GM18870 (cell line): ENCODE data around the gene ZNF25.
"Not testable (repeated sequence)": the region's sequence is repeated elsewhere in the genome, so short reads cannot be mapped to it uniquely, and the experiment has no call there.

Experiments
- ATAC-seq: cut with Tn5 transposase; IDR thresholded peaks from one replicate; pipeline ENCODE4 v1.9.1; 2021; ENCODE audit warnings: moderate library complexity; ENCODE audit not compliant: unreplicated experiment

ZNF25 gene

DNA sequence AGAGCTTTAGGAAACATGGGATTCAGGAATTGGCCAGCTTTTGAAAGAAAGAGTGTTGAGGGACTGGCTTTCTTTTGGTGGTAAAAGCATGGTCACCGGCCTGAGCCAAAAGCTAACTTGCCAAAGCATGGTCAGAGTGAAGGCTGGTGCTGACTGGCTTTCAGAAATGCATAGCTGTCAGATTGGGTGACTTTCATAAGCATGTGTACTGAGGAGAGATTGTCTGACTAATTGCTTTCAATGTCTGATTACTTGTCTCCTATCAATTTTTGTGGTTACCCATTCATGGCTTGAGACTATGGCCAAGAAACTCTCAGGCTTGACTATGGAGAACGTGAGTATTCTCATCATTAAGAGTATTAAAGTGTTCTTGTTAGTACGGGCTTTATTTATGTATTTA lies 28.2 kb downstream of the ZNF25 start:
- no peak for ATAC-seq

DNA sequence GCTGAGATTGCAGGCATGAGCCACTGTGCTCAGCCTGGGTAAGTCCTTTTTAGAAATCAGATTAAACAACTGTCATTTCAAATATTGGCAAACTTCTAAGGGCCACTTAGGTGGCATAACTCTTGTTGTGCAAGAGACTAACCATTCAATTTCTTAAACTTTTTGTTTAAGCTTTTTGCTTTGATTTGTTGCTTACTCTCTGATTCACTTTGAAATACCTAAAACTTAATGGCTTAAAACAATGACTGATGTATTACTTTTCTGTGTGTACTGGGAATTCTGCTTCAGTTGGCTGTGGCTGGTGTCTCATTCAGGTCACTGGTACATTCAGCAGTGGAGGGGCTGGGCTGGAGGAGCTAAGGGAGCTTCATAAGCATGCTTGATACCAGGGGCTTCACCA lies 28.9 kb downstream of the ZNF25 start:
- ATAC-seq, result no peak

DNA sequence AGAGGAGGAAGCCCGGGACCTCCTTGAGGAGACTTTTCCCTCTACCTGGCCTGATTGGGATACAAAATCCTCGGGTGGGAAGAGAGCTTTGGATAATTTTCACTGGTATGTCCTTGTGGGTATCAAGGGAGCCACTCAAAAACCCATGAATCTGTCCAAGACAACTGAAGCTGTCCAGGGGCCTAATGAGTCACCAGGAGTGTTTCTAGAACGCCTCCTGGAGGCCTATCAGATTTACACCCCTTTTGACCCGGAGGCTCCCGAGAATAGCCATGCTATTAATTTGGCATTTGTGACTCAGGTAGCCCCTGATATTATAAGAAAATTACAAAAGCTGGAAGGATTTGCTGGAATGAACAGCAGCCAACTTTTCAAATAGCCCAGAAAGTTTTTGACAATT lies 38.6 kb downstream of the ZNF25 start:
- ATAC-seq, result no peak

- ATAC-seq, result no peak
Observed at GRCh38 chr10:37934791-37935190, 41.7 kb downstream of the ZNF25 start.

DNA sequence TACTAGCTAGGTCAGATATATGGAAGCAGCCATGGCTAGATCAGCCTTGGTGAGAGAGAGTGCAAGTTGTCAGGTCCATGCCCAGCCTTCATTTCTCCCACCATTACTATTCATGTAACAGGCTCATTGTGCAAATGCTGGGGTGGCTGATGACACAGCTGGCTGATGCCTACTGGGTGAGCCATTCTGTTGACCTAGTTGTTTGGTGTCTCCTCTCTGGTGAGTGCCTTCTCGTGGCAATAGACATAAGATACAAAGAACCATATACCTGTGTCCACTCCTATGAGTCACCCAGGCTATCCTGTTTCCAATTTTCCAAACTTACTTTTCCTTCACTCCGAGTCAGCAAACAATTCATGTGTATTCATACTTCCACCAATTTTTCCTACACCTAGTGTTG lies 46.0 kb downstream of the ZNF25 start:
- no peak for ATAC-seq

DNA sequence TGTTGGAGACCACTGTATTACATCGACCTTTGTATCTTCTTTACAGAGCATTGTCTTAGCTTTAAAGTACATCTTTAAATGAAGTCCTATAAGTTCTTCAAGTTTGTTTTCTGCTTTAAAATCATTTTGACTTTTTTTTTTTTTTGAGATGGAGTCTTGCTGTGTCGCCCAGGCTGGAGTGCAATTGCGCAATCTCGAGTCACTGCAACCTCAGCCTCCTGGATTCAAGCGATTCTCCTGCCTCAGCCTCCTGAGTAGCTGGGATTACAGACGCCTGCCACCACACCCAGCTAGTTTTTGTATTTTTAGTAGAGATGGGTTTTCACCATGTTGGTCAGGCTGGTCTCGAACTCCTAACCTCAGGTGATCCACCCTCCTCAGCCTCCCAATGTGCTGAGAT lies 68.3 kb downstream of the ZNF25 start:
- not testable (repeated sequence) for ATAC-seq

- ATAC-seq, result no peak
Observed at GRCh38 chr10:37906382-37906781, 70.1 kb downstream of the ZNF25 start.
